ENCODE measurements around the gene SPATS2L.

DNA sequence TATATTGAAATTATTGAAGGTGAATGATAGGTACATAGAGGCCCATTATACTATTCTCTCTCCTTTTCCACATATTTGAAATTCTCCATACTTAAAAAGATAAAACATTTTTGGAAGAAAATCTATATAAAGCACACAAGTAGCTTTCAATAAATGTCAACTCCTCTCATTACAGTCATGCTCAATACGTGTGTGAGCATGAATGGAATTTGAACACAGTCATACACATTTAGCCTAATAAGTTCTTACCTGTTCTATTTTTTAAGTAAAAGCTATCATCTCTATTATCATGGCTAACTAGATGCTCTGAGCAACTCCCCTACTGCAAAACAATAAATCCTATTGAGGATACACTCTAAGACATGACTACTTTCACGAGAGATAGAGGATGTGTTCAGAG, 41.9 kb upstream of the SPATS2L start:
- TF ChIP-seq CTCF (IDR thresholded peaks at IDR 0.05; ENCODE audit: poor library complexity), result no peak
- TF ChIP-seq EZH2 (IDR thresholded peaks at IDR 0.05; ENCODE audit: borderline replicate concordance), result no peak
- no peak for TF ChIP-seq EZH2phosphoT487 (IDR thresholded peaks at IDR 0.05; ENCODE audit: low read depth, severe bottlenecking, unreplicated experiment)
